DOHH2 (cell line): ENCODE measurements around the gene CCDC158.

Experiments used
- H3F3A ChIP-seq: fragments of 200-600 bp; sonication (generic), shearing (Covaris generic); 2 replicates; pipeline ENCODE4 v1.6.0; 2016; ENCODE audit warnings: antibody characterized with exemption, mild to moderate bottlenecking; ENCODE audit not compliant: control insufficient read depth, insufficient read depth
- H3K27ac ChIP-seq: fragments of 200-600 bp; sonication (generic); 2 replicates; pipeline ENCODE4 v1.5.1; 2014; ENCODE audit warnings: low read depth, mild to moderate bottlenecking, low read length, moderate library complexity
- H3K27me3 ChIP-seq: fragments of 200-600 bp; sonication (generic); 2 replicates; pipeline ENCODE4 v1.6.1; 2014; ENCODE audit warnings: mild to moderate bottlenecking, low read length, mixed read lengths; ENCODE audit not compliant: control insufficient read depth
- H3K36me3 ChIP-seq: fragments of 200-600 bp; sonication (generic); 2 replicates; pipeline ENCODE4 v1.6.1; 2014; ENCODE audit warnings: mild to moderate bottlenecking, low read length, moderate library complexity, mixed read lengths; ENCODE audit not compliant: control insufficient read depth
- H3K4me1 ChIP-seq: fragments of 200-600 bp; sonication (generic); 2 replicates; pipeline ENCODE4 v1.6.1; 2014; ENCODE audit warnings: mild to moderate bottlenecking, low read length, mixed read lengths; ENCODE audit not compliant: control insufficient read depth
- H3K4me2 ChIP-seq: fragments of 200-600 bp; sonication (generic); 2 replicates; pipeline ENCODE4 v1.6.0; 2014; ENCODE audit warnings: mild to moderate bottlenecking, low read length, moderate library complexity
- H3K4me3 ChIP-seq: fragments of 200-600 bp; sonication (generic); 2 replicates; pipeline ENCODE4 v1.5.1; 2014; ENCODE audit warnings: mild to moderate bottlenecking, low read length, mixed read lengths
- H3K79me2 ChIP-seq: fragments of 200-600 bp; sonication (generic); 2 replicates; pipeline ENCODE4 v1.6.1; 2014; ENCODE audit warnings: mild to moderate bottlenecking, low read length, mixed read lengths; ENCODE audit not compliant: control insufficient read depth
- H3K9me2 ChIP-seq: fragments of 200-600 bp; sonication (generic); replicated peaks from 2 replicates; pipeline ENCODE4 v1.6.1; 2014; ENCODE audit warnings: mild to moderate bottlenecking, low read length, mixed read lengths; ENCODE audit not compliant: control insufficient read depth
- H3K9me3 ChIP-seq: fragments of 200-600 bp; sonication (generic); 2 replicates; pipeline ENCODE4 v1.6.1; 2014; ENCODE audit warnings: antibody characterized with exemption, low read length, mixed read lengths; ENCODE audit not compliant: control insufficient read depth, insufficient read depth
- H4K20me1 ChIP-seq: fragments of 200-600 bp; sonication (generic); 2 replicates; pipeline ENCODE4 v1.6.0; 2014; ENCODE audit warnings: low read depth, mild to moderate bottlenecking, antibody characterized with exemption, low read length, moderate library complexity; ENCODE audit not compliant: control insufficient read depth, insufficient read depth
- CTCF ChIP-seq: fragments of 200-600 bp; sonication (generic); IDR thresholded peaks from one replicate; pipeline ENCODE4 v1.5.1; 2014; ENCODE audit warnings: antibody characterized with exemption, mild to moderate bottlenecking, low read depth, low read length; ENCODE audit not compliant: poor library complexity, severe bottlenecking
- EZH2phosphoT487 ChIP-seq: fragments of 200-600 bp; sonication (generic); IDR thresholded peaks from 2 replicates; pipeline ENCODE4 v1.6.1; 2017; ENCODE audit warnings: borderline replicate concordance, mild to moderate bottlenecking, antibody characterized with exemption, low read length, moderate library complexity, mixed read lengths

The CCDC158 gene

GRCh38 chr4:76272073-76272472 is 148.9 kb downstream of the CCDC158 start:
- Histone ChIP-seq H3K9me2 (no peaks in the 10 kb centered on the region), H3K79me2 (no peaks in the 10 kb centered on the region), H3K4me1 (no peaks in the 10 kb centered on the region), H4K20me1 (no peaks in the 10 kb centered on the region), H3K27ac (no peak overlapping the region), H3K4me3 (no peak overlapping the region), H3F3A (no peaks in the 10 kb centered on the region), H3K27me3 (0 out of 2 replicates have a peak, but pooled peaks cover 3% of the 10 kb centered on the region), H3K4me2 (no peak overlapping the region), H3K9me3 (no peaks in the 10 kb centered on the region), H3K36me3 (no peaks in the 10 kb centered on the region)
- TF ChIP-seq CTCF = no peak
- TF ChIP-seq EZH2phosphoT487 = no peak

- H3K27me3 ChIP-seq = 0 out of 2 replicates have a peak, but pooled peaks cover 3% of the 10 kb centered on the region
- no peaks in the 10 kb centered on the region for H3K79me2 ChIP-seq
- H3K4me2 ChIP-seq = no peak overlapping the region
- H3F3A ChIP-seq = no peaks in the 10 kb centered on the region
- TF ChIP-seq CTCF = no peak
- TF ChIP-seq EZH2phosphoT487 = no peak
- H3K9me3 ChIP-seq = no peaks in the 10 kb centered on the region
- no peaks in the 10 kb centered on the region for H3K36me3 ChIP-seq
- H4K20me1 ChIP-seq = no peaks in the 10 kb centered on the region
- no peak overlapping the region for H3K4me3 ChIP-seq
- H3K9me2 ChIP-seq = no peaks in the 10 kb centered on the region
- H3K4me1 ChIP-seq = no peaks in the 10 kb centered on the region
- H3K27ac ChIP-seq = no peak overlapping the region
Measured at GRCh38 chr4:76271248-76271647, 149.7 kb downstream of the CCDC158 start.

- Histone ChIP-seq H3K36me3 (no peaks in the 10 kb centered on the region), H3K9me3 (no peaks in the 10 kb centered on the region), H3F3A (no peaks in the 10 kb centered on the region), H3K4me3 (no peak overlapping the region), H4K20me1 (no peaks in the 10 kb centered on the region), H3K27ac (no peak overlapping the region), H3K79me2 (no peaks in the 10 kb centered on the region), H3K4me1 (no peaks in the 10 kb centered on the region), H3K4me2 (no peak overlapping the region), H3K9me2 (no peaks in the 10 kb centered on the region), H3K27me3 (0 out of 2 replicates have a peak, but pooled peaks cover 3% of the 10 kb centered on the region)
- no peak for TF ChIP-seq EZH2phosphoT487
- no peak for TF ChIP-seq CTCF
Measured at GRCh38 chr4:76270244-76271175, 150.4 kb downstream of the CCDC158 start.
